ENCODE results near the gene OR2G3. TPM values are rescaled to one million over a fixed set of nuclear protein-coding genes. Genes with fewer than 3 reads are reported as not detected.

Gene OR2G3
- total RNA-seq (2012; rRNA removed) (not detected in 2 replicates), polyA plus RNA-seq (2012; rRNA removed) (not detected in 2 replicates), Bru-seq, nascent RNA (not detected), BruChase-seq, experiment 1, labeled RNA remaining after a 6-hour chase (not detected), BruChase-seq, experiment 2, labeled RNA remaining after a 2-hour chase (not detected)
- not detected in 2 replicates for polyA plus RNA-seq (2012; cell fraction: cytosol; rRNA removed)
- not detected in 2 replicates for polyA plus RNA-seq (2012; cell fraction: nucleus; rRNA removed; ENCODE audit: low replicate concordance)
- long read RNA-seq: 0 reads

GRCh38 chr1:247605286-247605685 lies at the start of gene OR2G3:
TSS of gene OR2G3 (plus strand) at chr1:247605586. CDS start at chr1:247605586, 0 bp downstream.
- POLR2A ChIA-PET (ENCODE audit: unreplicated experiment): no interaction called here
- Histone ChIP-seq H4K8ac (ENCODE audit: low read depth in 2 of 2, low read length in 2 of 2) (no peak within 1 kb of the TSS), H2BK20ac (ENCODE audit: low read depth, low read length) (no peak within 1 kb of the TSS), H4K91ac (ENCODE audit: insufficient read depth, low read depth, low read length) (no peak within 1 kb of the TSS), H3K27me3 (ENCODE audit: control insufficient read depth, insufficient read depth, low read length) (no peaks in the 10 kb centered on the region), H3K9me1 (ENCODE audit: insufficient read depth, low read length) (no peaks in the 10 kb centered on the region), H3K27ac (ENCODE audit: insufficient read depth, low read length) (no peak within 1 kb of the TSS), H3K79me1 (ENCODE audit: low read depth in 1 of 2, low read length in 2 of 2) (no peaks in the 10 kb centered on the region), H4K20me1 (ENCODE audit: insufficient read depth, low read length) (no peaks in the 10 kb centered on the region), H3K23ac (ENCODE audit: low read depth, low read length) (no peak within 1 kb of the TSS), H2BK120ac (ENCODE audit: low read depth, low read length) (no peak within 1 kb of the TSS), H2AK5ac (ENCODE audit: low read depth, low read length) (no peak within 1 kb of the TSS), H3K56ac (ENCODE audit: extremely low read depth, insufficient read depth, low read length) (no peak within 1 kb of the TSS), H3K9ac (ENCODE audit: low read depth, low read length) (no peak within 1 kb of the TSS), H3K18ac (ENCODE audit: low read depth, low read length) (no peak within 1 kb of the TSS), H3K4me3 (ENCODE audit: insufficient read depth, low read depth, low read length) (no peak within 1 kb of the TSS), H2BK15ac (ENCODE audit: low read depth, low read length) (no peak within 1 kb of the TSS), H3K14ac (replicated peaks; ENCODE audit: low read depth, low read length) (no peak within 1 kb of the TSS), H3K9me3 (ENCODE audit: control insufficient read depth, insufficient read depth, low read length) (peaks cover 8% of the 10 kb centered on the region), H3K4me2 (ENCODE audit: low read depth, low read length) (no peak within 1 kb of the TSS), H2BK5ac (ENCODE audit: low read depth, low read length, poor library complexity, severe bottlenecking) (no peak within 1 kb of the TSS), H3K36me3 (ENCODE audit: control insufficient read depth, insufficient read depth, low read length) (no peaks in the 10 kb centered on the region), H2AFZ (replicated peaks; ENCODE audit: low read length, poor library complexity) (no peak within 1 kb of the TSS), H2AK9ac (replicated peaks; ENCODE audit: low read depth, low read length, poor library complexity) (no peak within 1 kb of the TSS), H3K4me1 (ENCODE audit: control insufficient read depth, insufficient read depth, low read length) (no peaks in the 10 kb centered on the region), H4K5ac (ENCODE audit: low read depth, low read length) (no peak within 1 kb of the TSS), H3K4ac (ENCODE audit: low read depth, low read length) (no peak within 1 kb of the TSS)
- CTCF ChIA-PET: no interaction called here
- BruUV-seq (replicated peaks): no TSS peak
- dilution Hi-C loops (cut with HindIII; ENCODE audit: low sequenced_read_pairs, unreplicated experiment): no loop called here
- no peak for TF ChIP-seq MXI1 (IDR thresholded peaks at IDR 0.05; ENCODE audit: borderline replicate concordance, low read depth, low read length)
- no peak for TF ChIP-seq CTCF (conservative IDR thresholded peaks at IDR 0.05; ENCODE audit: low read depth, low read length)
- no peak for TF ChIP-seq ELK1 (IDR thresholded peaks at IDR 0.05; ENCODE audit: borderline replicate concordance, low read depth, low read length)
- TF ChIP-seq SMC3 (IDR thresholded peaks at IDR 0.05; ENCODE audit: low read depth, low read length): no peak
- no peak for TF ChIP-seq CHD1 (IDR thresholded peaks at IDR 0.05; ENCODE audit: low read depth, low read length)
- no peak for TF ChIP-seq RFX5 (IDR thresholded peaks at IDR 0.05; ENCODE audit: low read depth, low read length)
- no peak for TF ChIP-seq FOS (IDR thresholded peaks at IDR 0.05; ENCODE audit: low read depth, low read length)
- TF ChIP-seq RAD21 (IDR thresholded peaks at IDR 0.05; ENCODE audit: low read length): no peak
- TF ChIP-seq POLR2A (IDR thresholded peaks at IDR 0.05; ENCODE audit: low read depth, low read length): no peak
- no peak for TF ChIP-seq MAFK (IDR thresholded peaks at IDR 0.05; ENCODE audit: low read depth, low read length)
- WGBS, 2 experiments (ENCODE audit: extremely low coverage in 2 of 2, insufficient read length in 1 of 2): 0% methylated on average over 1 of the region's 2 CpGs; no CpG with 5 or more reads in 1 of the 2 experiments
- intact Hi-C loops (cut with micrococcal nuclease): no loop called here
- in situ Hi-C loops (cut with MboI; ENCODE audit: low sequenced_read_pairs): no loop called here
- ATAC-seq (ENCODE audit: low read depth) (no peak), DNase-seq (no peak)
